DMS114 treated with DMSO at 0.1 percent for 48 hours (cell line): ENCODE results near the gene ZBTB9.

Source experiments
- DNase-seq: peaks from one replicate; lab custom pipeline; 2025; ENCODE audit not compliant: unreplicated experiment; lab: John Stamatoyannopoulos, UW

ZBTB9 gene

DNA sequence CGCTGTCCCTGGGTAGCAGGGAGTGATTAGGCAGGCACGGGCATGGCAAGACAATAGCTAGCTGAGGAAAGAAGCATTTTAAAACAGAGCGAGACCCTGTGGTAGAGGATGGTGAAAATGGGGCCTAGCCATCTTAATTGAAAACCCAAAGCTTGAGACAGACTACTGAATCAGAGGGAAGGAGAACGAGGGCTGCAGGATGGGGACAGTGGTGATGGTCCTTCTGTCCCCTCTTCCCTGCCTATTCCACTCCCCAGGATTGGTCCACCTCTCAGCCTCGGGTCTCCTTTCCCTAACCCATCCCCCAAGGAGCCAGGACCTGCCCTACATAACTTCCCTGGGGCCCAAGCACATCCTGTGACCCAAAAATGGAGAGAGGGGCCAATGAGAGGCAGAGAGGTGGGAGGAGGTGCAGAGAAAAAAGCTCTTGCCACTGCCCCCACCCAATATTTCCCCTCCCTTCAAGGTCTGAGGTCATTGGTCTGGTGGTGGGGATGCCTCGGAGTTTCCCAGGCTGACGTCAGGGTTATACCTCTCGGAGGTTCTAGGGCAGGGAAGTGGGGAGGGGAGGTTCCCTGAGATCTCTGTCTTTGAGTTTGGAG, 35.6 kb upstream of the ZBTB9 start:
- no peak for DNase-seq

- DNase-seq = no peak
Observed at GRCh38 chr6:33419580-33420490, 34.5 kb upstream of the ZBTB9 start, which contains the start of gene SYNGAP1. SYNGAP1 (plus strand) TSS chr6:33420065; CDS start chr6:33420265, 200 bp downstream.

GRCh38 chr6:33420491-33421343, 33.7 kb upstream of the ZBTB9 start:
- no peak for DNase-seq

- no peak for DNase-seq
Observed at GRCh38 chr6:33421344-33421643, 33.1 kb upstream of the ZBTB9 start.

DNA sequence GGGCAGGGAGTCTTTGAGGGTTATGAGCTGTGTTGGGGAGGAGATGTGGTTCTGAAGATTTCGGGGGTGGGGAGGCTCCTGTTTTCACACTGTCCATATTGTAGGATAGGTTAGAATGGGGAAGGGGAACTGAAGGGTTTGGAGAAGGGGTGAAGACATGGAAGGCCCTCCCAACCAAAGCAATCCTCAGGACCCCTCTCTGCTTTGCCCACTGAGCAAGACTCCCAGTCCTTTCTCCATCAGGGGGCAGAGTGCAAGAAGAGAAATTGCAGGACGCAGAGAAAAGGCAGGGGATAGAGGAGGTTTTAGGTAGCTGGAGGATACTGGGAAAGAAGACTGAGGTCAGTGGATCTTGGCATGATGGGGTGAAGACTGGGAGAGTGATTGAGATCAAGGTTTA, 30.6 kb upstream of the ZBTB9 start:
- no peak for DNase-seq

- DNase-seq = no peak
Observed at GRCh38 chr6:33424855-33425667, 29.3 kb upstream of the ZBTB9 start.

DNA sequence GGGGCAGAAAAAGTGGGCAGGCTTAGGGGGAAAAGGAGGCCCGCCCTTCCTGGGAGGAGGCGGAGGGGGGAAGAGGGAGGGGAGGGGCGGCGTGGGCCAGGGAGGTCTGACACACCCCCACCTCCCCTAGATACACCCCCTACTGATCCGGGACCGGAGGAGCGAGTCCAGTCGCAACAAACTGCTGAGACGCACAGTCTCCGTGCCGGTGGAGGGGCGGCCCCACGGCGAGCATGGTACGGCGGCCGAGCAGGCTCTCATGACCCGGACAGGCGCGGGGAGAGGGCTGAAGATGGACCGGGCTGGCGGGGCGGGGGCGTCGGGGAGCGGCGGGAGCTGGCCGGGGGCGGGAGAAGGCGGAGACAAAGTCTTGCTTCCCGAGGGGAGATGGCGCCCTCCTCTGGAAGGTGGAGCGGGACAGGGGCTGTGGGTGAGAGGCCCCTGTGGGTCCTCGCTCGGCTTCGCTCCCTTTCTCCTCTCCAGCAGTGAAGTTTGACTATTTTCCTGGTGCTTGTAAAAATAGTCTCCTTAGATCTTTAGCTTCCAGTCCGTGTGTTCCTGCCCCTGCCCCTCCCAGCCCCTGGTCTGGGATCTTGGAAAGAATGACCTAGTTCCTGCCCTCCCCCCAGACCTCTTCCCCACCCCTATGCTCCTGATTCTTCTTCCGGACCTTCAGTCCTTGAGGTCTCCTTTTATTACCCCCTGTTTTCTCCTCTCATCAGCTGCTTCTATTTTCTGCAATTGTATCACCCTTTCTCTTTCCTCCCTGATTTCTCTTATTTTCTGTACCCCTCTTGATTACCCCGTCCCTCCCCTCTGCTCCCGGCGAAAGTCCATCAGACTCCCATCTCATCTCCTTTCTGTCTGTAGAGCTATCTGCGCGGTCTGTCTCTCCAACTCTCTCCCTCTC, 28.5 kb upstream of the ZBTB9 start:
- peak; percentile 89 for DNase-seq

DNA sequence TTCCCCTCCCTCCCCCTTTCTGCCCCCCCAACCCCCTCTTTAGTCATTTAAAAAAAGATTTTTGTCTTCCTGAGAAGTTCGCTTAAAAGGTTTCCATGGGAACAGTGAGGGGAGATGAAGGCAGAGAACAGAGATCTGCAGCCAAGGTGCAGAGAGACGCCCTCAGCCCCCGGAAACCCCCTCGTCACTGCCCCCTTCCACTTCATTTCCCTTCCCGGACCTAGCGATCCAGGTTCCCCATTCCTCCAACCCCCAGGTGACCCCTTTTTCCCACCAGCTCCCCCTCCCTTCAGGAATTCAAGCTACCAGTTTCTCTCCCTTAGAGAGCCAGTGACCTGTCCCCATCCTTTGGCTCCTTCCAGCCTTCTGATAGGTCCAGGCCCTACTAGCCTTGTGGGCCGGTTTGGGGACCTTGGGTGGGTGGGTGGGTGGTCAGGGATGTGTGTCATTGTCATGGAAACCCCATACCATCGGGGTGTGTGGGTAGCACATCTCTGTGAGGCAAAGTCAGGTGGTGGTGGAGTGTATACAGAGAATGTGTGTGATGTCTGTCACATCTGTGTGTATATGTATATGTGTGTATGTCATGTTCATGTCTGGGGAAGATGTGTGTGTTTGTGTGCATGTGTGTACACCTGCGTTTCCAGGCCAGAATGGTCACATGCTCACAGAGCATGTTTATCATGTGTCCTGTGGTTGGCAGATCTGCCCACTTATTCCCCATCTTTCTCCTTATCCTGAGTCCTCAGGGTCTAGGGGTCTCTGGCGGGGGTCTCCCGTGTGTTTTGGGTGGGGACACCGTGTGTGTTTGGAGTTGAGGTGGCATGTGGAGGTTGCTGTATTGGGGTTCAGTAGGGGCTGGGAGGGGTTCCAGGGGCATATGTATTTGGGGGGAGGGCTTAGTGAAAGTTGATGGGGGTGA, 27.5 kb upstream of the ZBTB9 start:
- DNase-seq = no peak

DNA sequence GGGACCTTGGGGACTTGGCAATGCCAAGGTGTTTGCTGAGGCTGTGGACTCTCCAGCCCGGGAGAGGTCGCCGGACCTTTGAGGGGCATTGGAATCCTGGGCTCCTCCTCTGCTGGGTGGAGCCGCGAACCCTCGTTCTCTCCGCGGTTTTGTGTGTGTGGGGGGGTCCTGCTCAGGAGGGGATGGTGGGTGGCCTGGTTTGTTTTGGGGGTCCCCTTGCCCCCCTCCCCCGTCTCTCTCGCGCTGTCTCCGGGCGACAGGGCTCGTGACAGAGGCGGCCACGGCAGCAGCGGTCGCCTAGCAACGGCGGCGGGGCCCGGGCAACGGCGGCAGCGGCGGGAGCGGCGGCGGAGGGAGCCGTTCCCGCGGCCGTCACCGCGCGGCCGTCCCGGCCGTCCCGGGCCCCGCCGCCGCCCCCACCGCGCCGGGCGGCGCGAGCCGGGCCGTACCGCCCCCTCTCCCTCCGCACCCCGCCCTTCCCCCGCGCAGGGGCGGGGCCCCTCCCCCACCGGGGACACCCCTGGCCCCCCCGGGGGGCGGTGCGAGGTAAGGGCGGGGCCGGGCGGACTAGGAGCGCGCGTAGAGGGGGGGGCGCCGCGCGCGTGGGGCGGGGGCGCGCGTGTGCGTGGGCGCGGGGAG, 26.7 kb upstream of the ZBTB9 start:
- DNase-seq = no peak

GRCh38 chr6:33428224-33428965, 26.0 kb upstream of the ZBTB9 start:
- DNase-seq = peak; percentile 52

DNA sequence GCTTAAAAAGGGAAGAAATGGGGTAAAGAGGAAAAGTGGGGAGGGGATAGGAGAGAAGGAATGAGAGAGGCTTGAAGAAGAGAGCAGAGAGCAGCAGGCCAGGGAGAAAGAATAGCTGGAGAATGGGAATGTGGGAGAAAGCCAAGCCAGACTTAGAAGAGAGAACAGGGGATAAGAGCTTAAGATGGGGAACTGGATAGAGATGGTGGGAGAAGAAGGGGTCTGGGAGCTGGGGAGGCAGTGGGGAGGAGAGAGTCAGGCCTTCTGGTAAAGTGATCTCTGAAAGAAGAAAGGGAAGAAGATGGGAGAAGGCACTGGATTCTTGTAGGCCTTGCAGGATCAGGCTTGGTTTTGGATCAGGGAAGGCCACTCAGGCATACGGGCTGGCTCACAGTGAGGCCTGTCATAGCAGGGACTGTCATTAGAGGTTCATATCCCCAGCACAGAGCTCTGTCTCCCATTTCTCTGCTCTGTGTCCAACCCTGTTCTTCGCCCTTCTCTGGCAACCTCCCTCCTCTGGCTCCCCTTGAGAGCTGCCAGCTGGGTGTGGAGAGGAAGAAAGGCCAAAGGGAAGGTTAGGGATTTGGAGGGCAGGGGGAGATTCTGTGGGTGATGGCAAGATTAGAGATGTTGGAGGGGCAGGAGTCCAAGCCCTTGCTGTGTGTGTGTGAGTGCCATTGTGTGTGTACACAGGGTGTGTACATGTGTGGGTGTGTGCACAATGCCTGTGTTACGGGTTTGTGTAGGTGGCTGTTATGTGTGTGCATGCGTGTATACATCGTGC, 25.2 kb upstream of the ZBTB9 start:
- DNase-seq = no peak

DNA sequence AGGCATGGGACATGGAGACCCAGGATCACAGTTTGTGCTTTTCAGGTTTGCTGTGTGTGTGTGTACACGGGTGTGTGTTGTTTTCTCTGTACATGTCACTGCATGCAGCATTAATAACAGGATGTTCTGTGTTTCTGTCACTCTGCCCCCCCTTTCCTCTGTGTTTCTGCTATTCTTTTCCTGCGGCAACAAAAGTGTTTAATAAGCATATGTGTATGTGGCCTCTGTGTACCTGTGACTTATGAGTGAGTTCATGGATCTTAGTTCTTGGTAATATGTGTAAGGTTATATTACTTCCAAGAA, 24.7 kb upstream of the ZBTB9 start:
- DNase-seq = no peak

GRCh38 chr6:33430334-33430733, 24.0 kb upstream of the ZBTB9 start:
- no peak for DNase-seq

DNA sequence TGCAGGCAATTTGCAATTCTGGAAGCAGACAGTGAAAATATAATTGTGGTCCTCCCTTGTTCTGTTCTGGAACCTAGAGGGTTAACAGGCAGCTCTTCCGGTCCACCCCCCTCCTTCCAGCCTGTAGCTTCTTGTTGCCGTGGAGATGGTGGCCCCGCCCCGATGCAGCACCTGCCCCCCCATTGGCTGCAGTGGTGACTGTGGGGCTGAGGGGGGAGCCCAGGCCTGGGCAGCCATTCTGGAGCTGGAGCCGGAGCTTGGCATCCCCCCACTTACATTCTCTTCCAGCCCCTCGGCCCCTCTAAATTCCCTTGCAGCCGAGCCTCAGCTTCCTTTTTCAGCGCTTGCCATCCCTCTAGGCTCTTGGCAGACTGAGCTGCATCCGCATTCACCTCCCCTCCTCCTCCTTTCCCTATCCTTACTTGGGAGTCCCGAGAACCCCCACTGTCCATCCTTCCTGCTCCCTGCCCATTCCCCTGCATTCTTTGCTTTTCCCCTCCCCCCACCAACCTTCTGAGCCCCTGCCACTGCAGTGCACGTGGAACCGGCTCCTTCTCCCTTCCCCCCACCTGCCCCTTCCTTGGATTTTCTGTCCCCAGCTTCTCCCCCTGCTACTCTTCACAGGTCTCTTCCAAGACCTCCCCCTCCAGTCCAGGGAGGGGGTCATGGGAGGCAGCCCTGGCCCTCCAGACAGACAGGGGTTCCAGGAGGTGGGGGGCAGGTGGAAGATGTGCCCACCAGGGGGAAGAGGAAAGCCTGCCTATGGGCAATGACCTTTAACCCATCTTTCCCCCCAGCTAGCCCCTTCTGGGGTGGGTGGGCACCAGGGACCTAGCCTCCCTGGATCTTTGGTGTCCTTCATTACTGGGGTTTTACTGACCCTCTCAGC, 23.1 kb upstream of the ZBTB9 start:
- peak; percentile 72 for DNase-seq

- DNase-seq = no peak
Observed at GRCh38 chr6:33431880-33432541, 22.4 kb upstream of the ZBTB9 start.
